SIG-M5 treated with dmso at 0.1 percent for 504 hours (cell line): ENCODE measurements around the gene BEND5.

Experiments used
- DNase-seq: peaks from one replicate; lab custom pipeline; 2025; ENCODE audit not compliant: unreplicated experiment; lab: John Stamatoyannopoulos, UW

Gene BEND5

GRCh38 chr1:48776393-48777218 is at the start of gene BEND5:
Gene BEND5 (minus strand): TSS chr1:48776891. CDS start chr1:48776831, 60 bp downstream.
- no peak for DNase-seq

GRCh38 chr1:48823168-48823567 is 46.5 kb upstream of the BEND5 start:
- no peak for DNase-seq

- no peak for DNase-seq
These were observed 43.8 kb upstream of the BEND5 start for GRCh38 chr1:48820491-48820890.

- DNase-seq: peak; percentile 7
These were observed 40.9 kb upstream of the BEND5 start for GRCh38 chr1:48817505-48818114.

GRCh38 chr1:48810740-48811139 is 34.0 kb upstream of the BEND5 start:
- no peak for DNase-seq

GRCh38 chr1:48808496-48808895 is 31.8 kb upstream of the BEND5 start:
- DNase-seq: no peak

GRCh38 chr1:48807554-48808260 is 31.0 kb upstream of the BEND5 start:
- no peak for DNase-seq

GRCh38 chr1:48803474-48803873 is 26.8 kb upstream of the BEND5 start:
- DNase-seq: peak; percentile 0

GRCh38 chr1:48794816-48795215 is 18.1 kb upstream of the BEND5 start:
- DNase-seq: no peak

GRCh38 chr1:48793863-48794262 is 17.2 kb upstream of the BEND5 start:
- DNase-seq: peak; percentile 40

GRCh38 chr1:48792961-48793360 is 16.3 kb upstream of the BEND5 start:
- DNase-seq: no peak

GRCh38 chr1:48790397-48790796 is 13.7 kb upstream of the BEND5 start:
- no peak for DNase-seq

- DNase-seq: no peak
These were observed 13.2 kb upstream of the BEND5 start for GRCh38 chr1:48789903-48790302.

- no peak for DNase-seq
These were observed 9.2 kb upstream of the BEND5 start for GRCh38 chr1:48785869-48786268.

GRCh38 chr1:48784301-48784700 is 7.6 kb upstream of the BEND5 start:
- DNase-seq: no peak

GRCh38 chr1:48777219-48777895 is 666 bp upstream of the BEND5 start:
- no peak for DNase-seq

- DNase-seq: no peak
These were observed 779 bp downstream of the BEND5 start for GRCh38 chr1:48775831-48776392.

- no peak for DNase-seq
These were observed 3.6 kb downstream of the BEND5 start for GRCh38 chr1:48773133-48773532.

- DNase-seq: no peak
These were observed 4.5 kb downstream of the BEND5 start for GRCh38 chr1:48772211-48772610.

- DNase-seq: no peak
These were observed 5.1 kb downstream of the BEND5 start for GRCh38 chr1:48771561-48771960.

GRCh38 chr1:48767975-48768510 is 8.6 kb downstream of the BEND5 start:
- peak; percentile 34 for DNase-seq
